Activated CD4-positive, alpha-beta T cell treated with anti-CD3 and anti-CD28 coated beads for 36 hours (primary cell): ENCODE measurements around the gene PRKAA1. TPM values are rescaled to one million over a fixed set of nuclear protein-coding genes. Genes with fewer than 3 reads are reported as not detected.
"Not testable (repeated sequence)": the region's sequence is repeated elsewhere in the genome, so short reads cannot be mapped to it uniquely, and the experiment has no call there.

ENCODE experiments used
- ATAC-seq: fragments of 200-7000 bp; cut with Tn5 transposase; one replicate; pipeline ENCODE4 v1.10.0; 2021; ENCODE audit warnings: mild to moderate bottlenecking, moderate library complexity
- CTCF ChIA-PET: fragments of 350-600 bp; sonication (Branson Sonifier 250); formaldehyde crosslinking; loops from one replicate; lab custom pipeline; 2021; ENCODE audit warnings: antibody characterized with exemption; lab: Charles Lee
- POLR2A ChIA-PET: fragments of 350-600 bp; sonication (Branson Sonifier 250); formaldehyde crosslinking; loops from one replicate; lab custom pipeline; 2021; ENCODE audit warnings: antibody characterized with exemption, inconsistent platforms; lab: Charles Lee
- DNase-seq: peaks from one replicate; pipeline ENCODE4 v3.0.0-alpha.2; 2020
- H3K27ac Mint-ChIP-seq: one replicate; pipeline ENCODE4 v1.8.0; 2021; ENCODE audit warnings: mixed read lengths
- H3K27me3 Mint-ChIP-seq: one replicate; pipeline ENCODE4 v1.8.0; 2021; ENCODE audit warnings: mixed read lengths
- H3K36me3 Mint-ChIP-seq: one replicate; pipeline ENCODE4 v1.8.0; 2021; ENCODE audit warnings: low read depth, mixed read lengths
- H3K4me1 Mint-ChIP-seq: one replicate; pipeline ENCODE4 v1.8.0; 2021; ENCODE audit warnings: mixed read lengths
- H3K4me3 Mint-ChIP-seq: one replicate; pipeline ENCODE4 v1.8.0; 2021; ENCODE audit warnings: mild to moderate bottlenecking, moderate library complexity, mixed read lengths
- H3K9me3 Mint-ChIP-seq: one replicate; pipeline ENCODE4 v1.8.0; 2021; ENCODE audit warnings: low read depth, mixed read lengths
- intact Hi-C, 2 experiments: fragments of 100-400 bp; cut with DNase I in 1 of 2; cut with micrococcal nuclease in 1 of 2; formaldehyde crosslinking; loops; one replicate each; pipeline versions ENCODE4 v1.14.2 to v1.15.1; 2022 to 2024; cut with DNase I, micrococcal nuclease
- total RNA-seq, 2 experiments: library from RNA; stranded (reverse); gene quantifications; one replicate each; pipeline ENCODE4 v1.2.3, GENCODE V29; 2021

The PRKAA1 gene
- total RNA-seq, 2 experiments from 2014 or later: 46.9 to 63.9 TPM

GRCh38 chr5:40794340-40794739 is 3.8 kb downstream of the PRKAA1 start:
- ATAC-seq, H3K9me3 Mint-ChIP-seq, intact Hi-C loops, H3K4me3 Mint-ChIP-seq, DNase-seq, H3K27ac Mint-ChIP-seq, H3K27me3 Mint-ChIP-seq: not testable (repeated sequence)
- peaks cover 62% of the 10 kb centered on the region for H3K4me1 Mint-ChIP-seq
- peaks cover 27% of the 10 kb centered on the region for H3K36me3 Mint-ChIP-seq
- ChIA-PET POLR2A (interaction anchor here (0.6 kb wide), 1 partner anchor 23 kb away, joined by 3 read pairs; no protein-coding TSS in a partner anchor), CTCF (interaction anchor here (0.6 kb wide), 1 partner anchor 18 kb away, joined by 3 read pairs; no protein-coding TSS in a partner anchor)

- POLR2A ChIA-PET: interaction anchor here (0.7 kb wide), 1 partner anchor 36 kb away, joined by 3 read pairs; no protein-coding TSS in a partner anchor
- H3K27me3 Mint-ChIP-seq, H3K27ac Mint-ChIP-seq, H3K4me3 Mint-ChIP-seq, DNase-seq, H3K9me3 Mint-ChIP-seq, intact Hi-C loops, CTCF ChIA-PET, ATAC-seq: not testable (repeated sequence)
- Mint-ChIP-seq H3K36me3 (peaks cover 43% of the 10 kb centered on the region), H3K4me1 (peaks cover 68% of the 10 kb centered on the region)
These were observed 5.5 kb downstream of the PRKAA1 start for GRCh38 chr5:40792691-40793090.

- Mint-ChIP-seq H3K9me3 (peaks cover 8% of the 10 kb centered on the region), H3K4me1 (peaks cover 68% of the 10 kb centered on the region)
These were observed 6.4 kb downstream of the PRKAA1 start for GRCh38 chr5:40791715-40792139.

GRCh38 chr5:40790947-40791593 is 7.1 kb downstream of the PRKAA1 start:
- peaks cover 67% of the 10 kb centered on the region for H3K4me1 Mint-ChIP-seq
- CTCF ChIA-PET: interaction anchor here (1.1 to 1.2 kb wide), 2 partner anchors 11 to 41 kb away, joined by 3 to 4 read pairs; no protein-coding TSS in a partner anchor
- ATAC-seq (no peak), DNase-seq (no peak)
- peaks cover 49% of the 10 kb centered on the region for H3K36me3 Mint-ChIP-seq
- intact Hi-C loops: no loop called here
- H3K4me3 Mint-ChIP-seq: no peak overlapping the region
- no peaks in the 10 kb centered on the region for H3K27me3 Mint-ChIP-seq
- H3K27ac Mint-ChIP-seq: no peak overlapping the region
- POLR2A ChIA-PET: no interaction called here
- peaks cover 8% of the 10 kb centered on the region for H3K9me3 Mint-ChIP-seq

More at GRCh38 chr5:40791715-40792139, 6.4 kb downstream of the PRKAA1 start:
- H3K27me3 Mint-ChIP-seq: no peaks in the 10 kb centered on the region
- no peak overlapping the region for H3K4me3 Mint-ChIP-seq
- H3K27ac Mint-ChIP-seq: no peak overlapping the region
- intact Hi-C loops: no loop called here
- ChIA-PET POLR2A (no interaction called here), CTCF (interaction anchor here (1.1 to 1.2 kb wide), 2 partner anchors 12 to 40 kb away, joined by 3 to 4 read pairs; no protein-coding TSS in a partner anchor)
- peaks cover 47% of the 10 kb centered on the region for H3K36me3 Mint-ChIP-seq
- ATAC-seq: no peak
- DNase-seq: no peak

- POLR2A ChIA-PET: interaction anchor here (0.6 kb wide), 1 partner anchor 40 kb away, joined by 3 read pairs; no protein-coding TSS in a partner anchor
- H3K27ac Mint-ChIP-seq, H3K9me3 Mint-ChIP-seq, ATAC-seq, H3K4me3 Mint-ChIP-seq, H3K27me3 Mint-ChIP-seq, CTCF ChIA-PET, intact Hi-C loops, DNase-seq: not testable (repeated sequence)
- peaks cover 33% of the 10 kb centered on the region for H3K36me3 Mint-ChIP-seq
- H3K4me1 Mint-ChIP-seq: peaks cover 61% of the 10 kb centered on the region
These were observed 9.2 kb downstream of the PRKAA1 start for GRCh38 chr5:40788941-40789340.

GRCh38 chr5:40787986-40788385 is 10.2 kb downstream of the PRKAA1 start:
- Mint-ChIP-seq H3K4me3 (no peak overlapping the region), H3K27me3 (no peaks in the 10 kb centered on the region), H3K27ac (no peak overlapping the region), H3K36me3 (peaks cover 30% of the 10 kb centered on the region), H3K9me3 (peaks cover 8% of the 10 kb centered on the region), H3K4me1 (peaks cover 55% of the 10 kb centered on the region)
- DNase-seq (no peak), ATAC-seq (no peak)
- CTCF ChIA-PET: interaction anchor here (1.1 to 1.3 kb wide), 2 partner anchors 12 to 45 kb away, joined by 3 to 4 read pairs; no protein-coding TSS in a partner anchor
- intact Hi-C loops: no loop called here
- POLR2A ChIA-PET: no interaction called here

- intact Hi-C loops, H3K9me3 Mint-ChIP-seq, ATAC-seq, POLR2A ChIA-PET, DNase-seq, H3K27me3 Mint-ChIP-seq, H3K4me3 Mint-ChIP-seq, H3K27ac Mint-ChIP-seq: not testable (repeated sequence)
- CTCF ChIA-PET: interaction anchor here (0.9 kb wide), 1 partner anchor 10 kb away, joined by 3 read pairs; no protein-coding TSS in a partner anchor
- Mint-ChIP-seq H3K4me1 (peaks cover 57% of the 10 kb centered on the region), H3K36me3 (peaks cover 30% of the 10 kb centered on the region)
These were observed 11.5 kb downstream of the PRKAA1 start for GRCh38 chr5:40786664-40787063.

- ChIA-PET CTCF (interaction anchor here (1.3 kb wide), 1 partner anchor 15 kb away, joined by 4 read pairs; no protein-coding TSS in a partner anchor), POLR2A (no interaction called here)
- Mint-ChIP-seq H3K4me1 (peaks cover 49% of the 10 kb centered on the region), H3K27ac (no peak overlapping the region), H3K27me3 (no peaks in the 10 kb centered on the region), H3K4me3 (no peak overlapping the region), H3K36me3 (peaks cover 30% of the 10 kb centered on the region), H3K9me3 (peaks cover 8% of the 10 kb centered on the region)
- ATAC-seq (no peak), DNase-seq (no peak)
- intact Hi-C loops: no loop called here
These were observed 13.3 kb downstream of the PRKAA1 start for GRCh38 chr5:40784916-40785315.

- Mint-ChIP-seq H3K4me3 (no peak overlapping the region), H3K4me1 (peaks cover 49% of the 10 kb centered on the region)
- ATAC-seq: no peak
These were observed 14.0 kb downstream of the PRKAA1 start for GRCh38 chr5:40784027-40784653.

GRCh38 chr5:40781843-40782409 is 16.2 kb downstream of the PRKAA1 start:
- Mint-ChIP-seq H3K4me1 (peaks cover 43% of the 10 kb centered on the region), H3K9me3 (no peaks in the 10 kb centered on the region), H3K27me3 (no peaks in the 10 kb centered on the region), H3K4me3 (no peak overlapping the region), H3K27ac (no peak overlapping the region), H3K36me3 (peaks cover 17% of the 10 kb centered on the region)
- intact Hi-C loops: no loop called here
- ChIA-PET CTCF (interaction anchor here (1.0 kb wide), 1 partner anchor 47 kb away, joined by 3 read pairs; no protein-coding TSS in a partner anchor), POLR2A (no interaction called here)
- no peak for DNase-seq
- ATAC-seq: no peak

More at GRCh38 chr5:40784027-40784653, 14.0 kb downstream of the PRKAA1 start:
- intact Hi-C loops: no loop called here
- peaks cover 8% of the 10 kb centered on the region for H3K9me3 Mint-ChIP-seq
- no peaks in the 10 kb centered on the region for H3K27me3 Mint-ChIP-seq
- no peak for DNase-seq
- POLR2A ChIA-PET: no interaction called here
- CTCF ChIA-PET: interaction anchor here (0.7 to 1.3 kb wide), 2 partner anchors 14 to 82 kb away, joined by 4 read pairs; no protein-coding TSS in a partner anchor
- peaks cover 30% of the 10 kb centered on the region for H3K36me3 Mint-ChIP-seq
- H3K27ac Mint-ChIP-seq: no peak overlapping the region

GRCh38 chr5:40780858-40781257 is 17.3 kb downstream of the PRKAA1 start:
- Mint-ChIP-seq H3K27ac (no peak overlapping the region), H3K4me1 (peaks cover 48% of the 10 kb centered on the region), H3K9me3 (no peaks in the 10 kb centered on the region), H3K27me3 (no peaks in the 10 kb centered on the region), H3K4me3 (no peak overlapping the region), H3K36me3 (peaks cover 19% of the 10 kb centered on the region)
- CTCF ChIA-PET: interaction anchor here (0.5 kb wide), 1 partner anchor 89 kb away, joined by 4 read pairs; no protein-coding TSS in a partner anchor
- no peak for ATAC-seq
- POLR2A ChIA-PET: no interaction called here
- intact Hi-C loops: no loop called here
- no peak for DNase-seq
